Neural progenitor cell (in vitro differentiated cells): Measurements from ENCODE around the gene CACUL1. TPM values are rescaled to one million over a fixed set of nuclear protein-coding genes. Genes with fewer than 3 reads are reported as not detected.
A peak's percentile ranks its signal among the peaks of the same experiment; 100 is the strongest.

Experiments used
- DNase-seq: peaks from one replicate; pipeline ENCODE4 v3.0.0-alpha.2; 2016; ENCODE audit warnings: low spot score
- H2AFZ ChIP-seq: fragments of 200-600 bp; sonication (generic); replicated peaks from 2 replicates; pipeline ENCODE4 v1.6.1; 2016; ENCODE audit warnings: antibody characterized with exemption
- H3F3A ChIP-seq: fragments of 200-600 bp; sonication (generic); 2 replicates; pipeline ENCODE4 v1.6.1; 2016; ENCODE audit warnings: antibody characterized with exemption, low read depth
- H3K27ac ChIP-seq: fragments of 200-600 bp; sonication (generic); 2 replicates; pipeline ENCODE4 v1.5.1; 2016; ENCODE audit warnings: mild to moderate bottlenecking
- H3K27me3 ChIP-seq: fragments of 200-600 bp; sonication (generic); 2 replicates; pipeline ENCODE4 v1.6.1; 2016; ENCODE audit warnings: mild to moderate bottlenecking, moderate library complexity
- H3K36me3 ChIP-seq: fragments of 200-600 bp; sonication (generic); 2 replicates; pipeline ENCODE4 v1.5.1; 2016
- H3K4me1 ChIP-seq: fragments of 200-600 bp; sonication (generic); 2 replicates; pipeline ENCODE4 v1.6.1; 2016; ENCODE audit warnings: mixed run types
- H3K4me2 ChIP-seq: fragments of 200-600 bp; sonication (generic); 2 replicates; pipeline ENCODE4 v1.6.1; 2016
- H3K4me3 ChIP-seq: fragments of 200-600 bp; sonication (generic); 2 replicates; pipeline ENCODE4 v1.5.1; 2016
- H3K79me2 ChIP-seq: fragments of 200-600 bp; sonication (generic); 2 replicates; pipeline ENCODE4 v1.6.1; 2016; ENCODE audit warnings: low read depth
- H3K9ac ChIP-seq: fragments of 200-600 bp; sonication (generic); 2 replicates; pipeline ENCODE4 v1.6.1; 2016
- H3K9me3 ChIP-seq: fragments of 200-600 bp; sonication (generic); 2 replicates; pipeline ENCODE4 v1.5.1; 2016; ENCODE audit warnings: low read depth
- H4K20me1 ChIP-seq: fragments of 200-600 bp; sonication (generic); 2 replicates; pipeline ENCODE4 v1.6.1; 2016; ENCODE audit warnings: low read depth
- H3K27ac Mint-ChIP-seq: 3 replicates; pipeline ENCODE4 v1.8.0; 2021; ENCODE audit warnings: mixed read lengths
- H3K27me3 Mint-ChIP-seq: 2 replicates; pipeline ENCODE4 v1.8.0; 2022; ENCODE audit warnings: low read depth, mild to moderate bottlenecking, inconsistent platforms, moderate library complexity, mixed read lengths; ENCODE audit not compliant: insufficient read depth
- H3K36me3 Mint-ChIP-seq: 3 replicates; pipeline ENCODE4 v1.8.0; 2021; ENCODE audit warnings: mixed read lengths
- H3K4me1 Mint-ChIP-seq: 3 replicates; pipeline ENCODE4 v1.8.0; 2021; ENCODE audit warnings: mixed read lengths
- H3K4me3 Mint-ChIP-seq: 3 replicates; pipeline ENCODE4 v1.8.0; 2021; ENCODE audit warnings: mild to moderate bottlenecking, moderate library complexity, mixed read lengths
- H3K9me3 Mint-ChIP-seq: 3 replicates; pipeline ENCODE4 v1.8.0; 2020; ENCODE audit warnings: mixed read lengths
- CTCF ChIP-seq: fragments of 200-600 bp; sonication (generic); IDR thresholded peaks from 2 replicates; pipeline ENCODE4 v1.5.1; 2017; ENCODE audit warnings: antibody characterized with exemption, mild to moderate bottlenecking
- EZH2 ChIP-seq: fragments of 200-600 bp; sonication (generic); IDR thresholded peaks from 2 replicates; pipeline ENCODE4 v1.6.1; 2017; ENCODE audit warnings: antibody characterized with exemption, mild to moderate bottlenecking, moderate library complexity
- EZH2phosphoT487 ChIP-seq: fragments of 200-600 bp; sonication (generic); IDR thresholded peaks from 2 replicates; pipeline ENCODE4 v1.6.1; 2017; ENCODE audit warnings: antibody characterized with exemption
- total RNA-seq: library from RNA; depleted of rRNA; stranded (reverse); fragments of >200 nt; gene quantifications from 2 replicates; pipeline ENCODE4 v1.2.3, GENCODE V29; 2015; ENCODE audit warnings: low replicate concordance

The CACUL1 gene
- total RNA-seq, 1 donor from 2014 or later, result 38.8 TPM

GRCh38 chr10:118698421-118698820 is 56.3 kb downstream of the CACUL1 start:
- H3K27ac ChIP-seq, result no peak overlapping the region
- H3K27me3 ChIP-seq, result no peaks in the 10 kb centered on the region
- peaks cover 14% of the 10 kb centered on the region for H3K4me1 Mint-ChIP-seq
- no peak overlapping the region for H3K9ac ChIP-seq
- H3K4me2 ChIP-seq, result no peak overlapping the region
- DNase-seq, result no peak
- no peak overlapping the region for H3K4me3 ChIP-seq
- no peaks in the 10 kb centered on the region for H3K27me3 Mint-ChIP-seq
- peaks cover 15% of the 10 kb centered on the region for H4K20me1 ChIP-seq
- peaks cover 5% of the 10 kb centered on the region for H3K79me2 ChIP-seq
- H3K27ac Mint-ChIP-seq, result no peak overlapping the region
- no peak overlapping the region for H3K4me3 Mint-ChIP-seq
- H3K9me3 Mint-ChIP-seq, result no peaks in the 10 kb centered on the region
- H3K9me3 ChIP-seq, result no peaks in the 10 kb centered on the region
- H3F3A ChIP-seq, result peaks cover 17% of the 10 kb centered on the region
- H3K36me3 ChIP-seq, result no peaks in the 10 kb centered on the region
- no peak overlapping the region for H2AFZ ChIP-seq
- peaks cover 25% of the 10 kb centered on the region for H3K36me3 Mint-ChIP-seq
- no peak for TF ChIP-seq EZH2phosphoT487
- no peak for TF ChIP-seq EZH2
- TF ChIP-seq CTCF, result no peak
- peaks cover 27% of the 10 kb centered on the region for H3K4me1 ChIP-seq

- H3K36me3 ChIP-seq, result no peaks in the 10 kb centered on the region
- no peaks in the 10 kb centered on the region for H3K27me3 Mint-ChIP-seq
- peaks cover 15% of the 10 kb centered on the region for H3K36me3 Mint-ChIP-seq
- H3K4me1 ChIP-seq, result peaks cover 12% of the 10 kb centered on the region
- no peaks in the 10 kb centered on the region for H3K9me3 ChIP-seq
- H3K79me2 ChIP-seq, result peaks cover 5% of the 10 kb centered on the region
- H3K4me3 ChIP-seq, result no peak overlapping the region
- H3K27ac ChIP-seq, result no peak overlapping the region
- peaks cover 13% of the 10 kb centered on the region for H3K4me1 Mint-ChIP-seq
- no peak overlapping the region for H2AFZ ChIP-seq
- H3K9ac ChIP-seq, result no peak overlapping the region
- H3K4me3 Mint-ChIP-seq, result no peak overlapping the region
- no peaks in the 10 kb centered on the region for H3K27me3 ChIP-seq
- H3K4me2 ChIP-seq, result no peak overlapping the region
- no peak for DNase-seq
- no peak overlapping the region for H3K27ac Mint-ChIP-seq
- no peaks in the 10 kb centered on the region for H4K20me1 ChIP-seq
- no peaks in the 10 kb centered on the region for H3F3A ChIP-seq
- TF ChIP-seq EZH2phosphoT487 (no peak), CTCF (no peak), EZH2 (no peak)
- no peaks in the 10 kb centered on the region for H3K9me3 Mint-ChIP-seq
Observed at GRCh38 chr10:118694848-118695247, 59.9 kb downstream of the CACUL1 start.

- peaks cover 9% of the 10 kb centered on the region for H3K4me1 Mint-ChIP-seq
- Histone ChIP-seq H3K4me3 (no peak overlapping the region), H4K20me1 (no peaks in the 10 kb centered on the region), H3K27ac (no peak overlapping the region), H3K79me2 (no peaks in the 10 kb centered on the region), H3K9me3 (no peaks in the 10 kb centered on the region), H3F3A (no peaks in the 10 kb centered on the region), H3K9ac (no peak overlapping the region), H3K4me1 (peaks cover 4% of the 10 kb centered on the region), H3K36me3 (peaks cover 4% of the 10 kb centered on the region), H3K27me3 (no peaks in the 10 kb centered on the region), H3K4me2 (no peak overlapping the region), H2AFZ (no peak overlapping the region)
- no peaks in the 10 kb centered on the region for H3K27me3 Mint-ChIP-seq
- TF ChIP-seq EZH2 (no peak), CTCF (no peak), EZH2phosphoT487 (no peak)
- peaks cover 20% of the 10 kb centered on the region for H3K36me3 Mint-ChIP-seq
- H3K4me3 Mint-ChIP-seq, result no peak overlapping the region
- no peaks in the 10 kb centered on the region for H3K9me3 Mint-ChIP-seq
- no peak for DNase-seq
- H3K27ac Mint-ChIP-seq, result peak overlapping the region; percentile 9
Observed at GRCh38 chr10:118692872-118693271, 61.9 kb downstream of the CACUL1 start.
